MG63 (cell line): Measurements from ENCODE around the gene REEP1. TPM values are rescaled to one million over a fixed set of nuclear protein-coding genes. Genes with fewer than 3 reads are reported as not detected.
"Not testable (repeated sequence)": the region's sequence is repeated elsewhere in the genome, so short reads cannot be mapped to it uniquely, and the experiment has no call there.

Experiments used
- DNase-seq: peaks from one replicate; pipeline ENCODE4 v3.0.0-alpha.2; 2020
- H3K27me3 ChIP-seq: fragments of 250-450 bp; sonication (Bioruptor Pico); 2 replicates; pipeline ENCODE4 v1.5.1; 2020; ENCODE audit warnings: mild to moderate bottlenecking, moderate library complexity
- H3K36me3 ChIP-seq: fragments of 250-450 bp; sonication (Bioruptor Pico); 2 replicates; pipeline ENCODE4 v1.5.1; 2020; ENCODE audit warnings: mild to moderate bottlenecking, moderate library complexity
- H3K4me3 ChIP-seq: fragments of 250-450 bp; sonication (Bioruptor Pico); 2 replicates; pipeline ENCODE4 v1.5.1; 2020; ENCODE audit warnings: mild to moderate bottlenecking, moderate library complexity
- H3K9me3 ChIP-seq: fragments of 250-450 bp; sonication (Bioruptor Pico); 2 replicates; pipeline ENCODE4 v1.5.1; 2020; ENCODE audit warnings: mild to moderate bottlenecking, moderate library complexity
- total RNA-seq: library from RNA; depleted of rRNA; stranded (reverse); fragments of >200 nt; shearing (Covaris generic); gene quantifications from 2 replicates; pipeline ENCODE4 v1.2.3, GENCODE V29; 2014; ENCODE audit warnings: low replicate concordance

The REEP1 gene
- total RNA-seq, 1 experiment from 2014 or later, result 0.95 TPM

- H3K36me3 ChIP-seq, result no peaks in the 10 kb centered on the region
- no peaks in the 10 kb centered on the region for H3K27me3 ChIP-seq
- H3K9me3 ChIP-seq, result no peaks in the 10 kb centered on the region
- no peak overlapping the region for H3K4me3 ChIP-seq
- DNase-seq, result peak; percentile 47
Observed at GRCh38 chr2:86249579-86250391, 87.6 kb downstream of the REEP1 start.

DNA sequence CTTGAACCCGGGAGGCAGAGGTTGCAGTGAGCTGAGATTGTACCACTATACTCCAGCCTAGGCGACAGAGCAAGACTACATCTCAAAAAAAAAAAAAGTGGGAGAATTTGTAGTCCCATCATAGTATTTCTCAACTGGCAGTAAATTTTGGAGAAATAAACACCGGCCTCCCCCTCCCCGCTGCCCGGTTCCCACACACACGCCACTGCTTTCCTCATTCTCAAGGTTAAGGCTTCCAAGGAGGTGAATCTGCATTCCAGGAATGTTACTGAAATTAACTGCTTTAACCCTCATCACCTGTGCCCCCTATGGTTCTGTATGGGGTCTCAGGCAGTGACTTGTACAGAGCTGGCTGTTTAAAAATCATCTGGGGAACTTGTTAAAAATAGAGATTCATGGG, 88.2 kb downstream of the REEP1 start:
- H3K27me3 ChIP-seq, result no peaks in the 10 kb centered on the region
- DNase-seq, result no peak
- no peak overlapping the region for H3K4me3 ChIP-seq
- H3K9me3 ChIP-seq, result no peaks in the 10 kb centered on the region
- no peaks in the 10 kb centered on the region for H3K36me3 ChIP-seq

DNA sequence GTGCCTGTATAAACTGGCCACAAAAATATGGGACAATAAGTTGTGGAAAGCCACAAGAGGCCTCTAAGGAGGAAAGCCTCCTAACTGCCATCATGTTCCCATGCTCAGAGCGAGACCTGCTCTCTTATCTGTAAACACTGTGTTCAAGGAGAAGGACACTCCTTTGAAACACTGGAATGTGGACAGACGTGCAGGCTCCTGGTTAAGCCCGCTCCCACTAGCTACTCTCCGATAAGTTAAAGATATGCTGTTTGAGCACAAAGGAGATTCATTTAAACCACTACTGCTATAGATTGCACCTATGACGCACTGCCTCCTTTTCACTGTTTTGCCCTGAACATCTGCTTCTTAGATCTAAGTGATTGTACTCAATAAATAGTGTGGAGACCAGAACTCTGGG, 92.2 kb downstream of the REEP1 start:
- not testable (repeated sequence) for H3K36me3 ChIP-seq, H3K27me3 ChIP-seq, DNase-seq, H3K9me3 ChIP-seq, H3K4me3 ChIP-seq

GRCh38 chr2:86244781-86245180, 92.6 kb downstream of the REEP1 start:
- not testable (repeated sequence) for H3K4me3 ChIP-seq, DNase-seq, H3K36me3 ChIP-seq, H3K9me3 ChIP-seq, H3K27me3 ChIP-seq

DNA sequence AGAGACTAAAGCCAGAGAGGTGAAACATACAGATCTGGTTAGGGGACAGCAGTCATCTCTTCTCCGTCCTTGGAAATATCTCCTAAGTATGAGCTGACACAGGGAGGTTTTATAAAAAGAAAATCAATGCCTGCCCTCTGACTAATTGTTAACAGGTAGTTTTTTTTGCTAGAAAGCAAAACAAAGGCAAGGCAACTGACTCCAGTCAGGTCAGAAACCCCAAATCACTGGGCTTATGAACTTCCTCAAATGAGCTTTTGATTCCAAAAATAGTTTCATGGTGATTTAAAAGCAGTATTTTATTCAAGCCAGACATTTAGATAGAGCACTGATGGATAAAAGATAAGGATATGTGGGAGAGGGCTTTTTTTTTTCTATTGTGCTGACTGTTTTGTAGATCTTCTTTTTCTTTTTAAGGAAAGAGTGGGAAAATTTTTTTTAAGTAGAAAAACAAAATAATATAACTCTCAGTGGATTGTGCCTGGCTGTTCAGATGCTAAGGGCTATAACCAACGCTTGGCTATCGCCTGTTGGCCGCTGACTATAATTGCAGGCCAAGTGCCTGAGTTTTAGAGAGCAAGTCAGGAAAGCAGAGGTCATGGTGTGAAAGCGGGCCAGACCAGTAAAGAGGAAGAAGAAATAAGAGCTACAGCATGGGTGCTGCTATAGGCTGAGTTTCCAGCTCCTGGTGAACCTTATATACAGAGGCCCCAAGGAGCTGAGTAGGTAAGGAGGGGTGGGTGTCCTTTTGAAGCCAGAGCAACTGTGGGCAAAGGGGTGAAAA, 93.3 kb downstream of the REEP1 start:
- Histone ChIP-seq H3K4me3 (no peak overlapping the region), H3K36me3 (no peaks in the 10 kb centered on the region), H3K9me3 (no peaks in the 10 kb centered on the region), H3K27me3 (no peaks in the 10 kb centered on the region)
- DNase-seq, result no peak

DNA sequence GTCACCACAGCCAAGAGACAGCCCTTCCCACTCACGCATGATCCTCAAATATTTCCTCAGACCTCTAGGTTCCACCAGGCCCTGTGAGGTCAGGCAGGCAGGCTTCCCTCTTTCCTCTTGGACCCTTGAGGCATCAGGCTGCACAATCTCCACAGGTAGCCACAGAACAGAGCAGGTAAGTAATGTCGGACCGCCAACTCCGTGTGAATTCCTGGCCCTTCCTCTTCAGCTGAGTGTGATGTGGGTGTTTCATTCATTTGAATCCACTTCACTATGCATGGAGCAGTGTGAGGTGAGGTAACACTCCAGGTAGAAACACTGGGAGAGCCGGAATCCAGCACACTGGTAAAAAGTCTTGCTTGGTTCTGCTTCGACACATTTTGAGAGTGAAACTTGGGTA, 94.2 kb downstream of the REEP1 start:
- no peak for DNase-seq
- H3K27me3 ChIP-seq, result no peaks in the 10 kb centered on the region
- H3K9me3 ChIP-seq, result no peaks in the 10 kb centered on the region
- H3K36me3 ChIP-seq, result no peaks in the 10 kb centered on the region
- H3K4me3 ChIP-seq, result no peak overlapping the region

- Histone ChIP-seq H3K36me3 (no peaks in the 10 kb centered on the region), H3K9me3 (no peaks in the 10 kb centered on the region), H3K27me3 (no peaks in the 10 kb centered on the region), H3K4me3 (no peak overlapping the region)
- no peak for DNase-seq
Observed at GRCh38 chr2:86241611-86242010, 95.8 kb downstream of the REEP1 start.

GRCh38 chr2:86240251-86240650, 97.2 kb downstream of the REEP1 start:
- H3K9me3 ChIP-seq, result no peaks in the 10 kb centered on the region
- H3K27me3 ChIP-seq, result no peaks in the 10 kb centered on the region
- no peaks in the 10 kb centered on the region for H3K36me3 ChIP-seq
- no peak for DNase-seq
- no peak overlapping the region for H3K4me3 ChIP-seq

GRCh38 chr2:86239745-86240144, 97.7 kb downstream of the REEP1 start:
- H3K4me3 ChIP-seq, result no peak overlapping the region

DNA sequence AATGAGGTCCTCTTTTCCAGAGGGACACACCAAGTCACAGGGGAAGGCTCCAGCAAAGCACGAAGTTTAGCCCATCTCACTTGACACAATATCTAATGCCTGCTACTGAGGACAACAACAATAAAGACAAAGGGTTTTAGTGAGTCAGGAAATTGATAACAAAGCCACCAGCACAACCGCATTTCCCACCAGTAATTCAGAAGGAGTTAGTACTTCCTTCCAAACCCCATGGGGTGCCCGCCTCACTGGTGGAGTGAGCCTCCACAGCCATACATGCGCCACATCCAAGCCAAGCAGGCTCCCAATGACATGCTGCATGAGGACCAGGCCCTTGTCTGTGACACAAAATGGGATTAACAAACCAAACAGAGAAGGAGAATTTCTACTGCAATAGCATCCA, 98.1 kb downstream of the REEP1 start:
- no peak for DNase-seq
- no peak overlapping the region for H3K4me3 ChIP-seq
- H3K27me3 ChIP-seq, result no peaks in the 10 kb centered on the region
- H3K36me3 ChIP-seq, result no peaks in the 10 kb centered on the region
- H3K9me3 ChIP-seq, result no peaks in the 10 kb centered on the region

More at GRCh38 chr2:86239745-86240144, 97.7 kb downstream of the REEP1 start:
- DNase-seq, result no peak
- no peaks in the 10 kb centered on the region for H3K36me3 ChIP-seq
- no peaks in the 10 kb centered on the region for H3K27me3 ChIP-seq
- H3K9me3 ChIP-seq, result no peaks in the 10 kb centered on the region

DNA sequence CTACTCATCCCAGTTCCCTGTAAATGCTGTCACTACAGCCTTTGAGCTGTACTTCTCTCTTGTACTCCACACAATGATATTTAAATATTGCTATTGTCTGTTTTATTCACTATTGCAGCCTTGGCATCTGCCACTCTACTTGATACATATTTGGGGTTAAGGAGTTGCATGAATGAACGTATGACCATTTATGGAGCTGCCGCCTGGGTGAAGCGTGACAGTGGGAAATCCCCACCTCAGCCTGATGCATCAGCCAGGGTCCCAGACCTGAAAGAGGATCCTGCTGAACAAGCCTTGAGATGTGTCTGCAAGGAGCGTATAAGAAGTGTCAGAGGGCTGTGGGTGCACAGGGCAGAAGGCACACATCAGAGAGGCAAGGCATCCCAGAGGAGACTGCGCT, 99.1 kb downstream of the REEP1 start:
- Histone ChIP-seq H3K9me3 (no peaks in the 10 kb centered on the region), H3K4me3 (no peak overlapping the region), H3K36me3 (no peaks in the 10 kb centered on the region), H3K27me3 (no peaks in the 10 kb centered on the region)
- DNase-seq, result no peak

DNA sequence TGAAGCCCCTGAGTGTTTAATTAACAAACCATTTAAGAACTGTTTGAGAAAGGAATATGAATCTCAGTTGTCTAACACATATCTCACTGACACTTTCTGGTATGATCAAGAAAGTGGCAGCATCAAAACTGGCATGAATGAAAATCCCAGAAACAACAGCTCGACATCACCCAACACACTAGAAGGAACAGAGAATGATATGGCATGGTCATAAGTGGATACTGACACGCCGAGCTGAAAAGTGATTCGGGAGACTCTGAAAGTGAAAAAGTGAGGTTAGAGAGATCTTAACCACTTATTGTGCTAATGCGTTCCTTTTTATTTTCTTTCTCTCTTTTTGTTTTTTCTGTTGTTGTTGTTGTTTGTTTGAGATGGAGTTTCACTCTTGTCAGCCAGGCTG, 100.3 kb downstream of the REEP1 start:
- DNase-seq, result no peak
- H3K9me3 ChIP-seq, result no peaks in the 10 kb centered on the region
- H3K27me3 ChIP-seq, result no peaks in the 10 kb centered on the region
- no peak overlapping the region for H3K4me3 ChIP-seq
- no peaks in the 10 kb centered on the region for H3K36me3 ChIP-seq

DNA sequence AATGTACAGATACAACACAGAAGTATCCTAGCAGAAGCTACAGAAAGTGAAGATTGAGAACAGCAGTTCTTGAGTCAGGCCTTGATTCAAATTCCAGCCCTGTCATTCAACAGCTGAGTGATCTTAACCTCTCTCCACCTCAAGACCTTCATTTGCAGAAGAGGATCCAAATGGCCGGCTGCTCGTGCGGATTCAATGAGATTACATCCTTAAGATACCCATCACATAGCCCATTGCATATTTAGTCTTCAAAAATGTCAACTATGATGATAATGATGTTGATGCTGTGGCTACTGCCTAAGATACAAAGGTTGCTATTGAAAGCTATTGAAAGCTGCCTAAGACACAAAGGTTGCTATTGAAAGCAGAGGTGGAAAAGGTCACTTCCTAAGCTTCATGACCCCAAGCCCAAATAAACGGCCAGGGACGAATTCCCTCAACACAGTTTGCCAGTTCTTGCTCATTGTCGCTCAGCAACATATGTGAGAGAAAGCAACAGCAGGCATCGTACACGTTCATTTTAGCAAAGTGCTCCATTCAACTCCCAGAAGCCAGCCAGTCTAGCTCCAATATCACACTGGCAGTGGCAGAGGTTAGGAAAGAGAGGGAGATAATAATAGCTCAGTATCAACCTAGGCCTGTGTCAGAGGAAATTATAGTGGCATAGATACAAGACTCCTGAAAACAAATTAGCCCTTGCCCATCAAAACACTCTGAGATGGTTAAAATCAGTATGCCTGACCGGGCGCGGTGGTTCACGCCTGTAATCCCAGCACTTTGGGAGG, 102.0 kb downstream of the REEP1 start:
- Histone ChIP-seq H3K27me3 (no peaks in the 10 kb centered on the region), H3K36me3 (no peaks in the 10 kb centered on the region), H3K4me3 (no peak overlapping the region), H3K9me3 (no peaks in the 10 kb centered on the region)
- no peak for DNase-seq

DNA sequence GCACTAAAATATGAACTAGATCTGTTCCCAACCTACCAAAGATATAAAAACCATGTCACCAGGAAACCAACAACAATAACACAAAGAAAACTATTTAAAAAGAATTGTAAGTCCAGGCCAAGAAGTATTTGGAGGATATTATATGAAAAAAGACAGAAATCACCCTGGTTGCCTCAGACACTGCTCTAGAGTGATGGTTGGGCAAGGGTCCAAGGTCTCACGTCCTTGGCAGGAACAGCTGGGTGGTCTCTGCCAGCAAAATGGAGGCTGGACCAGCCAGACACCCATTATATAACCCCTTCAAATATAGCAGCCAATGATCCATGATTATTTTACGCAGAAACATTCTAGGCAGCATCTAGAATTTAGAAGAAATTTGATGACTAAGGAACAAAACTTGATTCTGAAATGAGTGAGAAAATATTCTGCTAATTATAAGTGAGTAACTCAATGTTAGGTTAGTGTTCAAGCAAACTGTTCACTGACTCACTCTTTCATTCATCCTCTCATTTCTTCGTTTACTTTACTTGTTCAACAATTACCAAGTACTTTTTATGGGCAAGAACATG, 102.8 kb downstream of the REEP1 start:
- Histone ChIP-seq H3K36me3 (no peaks in the 10 kb centered on the region), H3K4me3 (no peak overlapping the region), H3K27me3 (no peaks in the 10 kb centered on the region), H3K9me3 (no peaks in the 10 kb centered on the region)
- DNase-seq, result no peak

- Histone ChIP-seq H3K36me3 (no peaks in the 10 kb centered on the region), H3K4me3 (no peak overlapping the region), H3K27me3 (no peaks in the 10 kb centered on the region), H3K9me3 (no peaks in the 10 kb centered on the region)
- no peak for DNase-seq
Observed at GRCh38 chr2:86233436-86233835, 104.0 kb downstream of the REEP1 start.

DNA sequence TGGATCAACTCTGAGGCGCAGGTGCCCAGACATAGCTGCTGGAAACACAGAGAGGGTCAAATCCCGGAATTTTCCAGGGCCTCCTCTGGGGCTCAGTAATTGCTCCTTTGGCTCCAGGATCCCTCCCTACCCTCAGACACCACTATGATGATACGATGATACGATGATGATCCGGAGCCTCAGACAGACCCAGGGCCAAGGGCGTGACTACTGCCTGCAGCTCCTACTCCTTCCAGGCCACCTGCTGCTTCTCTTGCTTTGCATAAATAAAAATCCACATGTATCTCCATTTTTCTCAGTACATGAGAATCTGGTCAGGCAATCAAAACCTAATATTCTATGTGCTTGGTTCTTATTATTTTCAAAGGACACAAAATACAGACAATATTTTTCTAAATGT, 104.5 kb downstream of the REEP1 start:
- H3K4me3 ChIP-seq, result no peak overlapping the region
- H3K27me3 ChIP-seq, result no peaks in the 10 kb centered on the region
- no peaks in the 10 kb centered on the region for H3K36me3 ChIP-seq
- no peaks in the 10 kb centered on the region for H3K9me3 ChIP-seq
- no peak for DNase-seq

GRCh38 chr2:86232373-86232784, 105.0 kb downstream of the REEP1 start:
- Histone ChIP-seq H3K36me3 (no peaks in the 10 kb centered on the region), H3K27me3 (no peaks in the 10 kb centered on the region), H3K9me3 (no peaks in the 10 kb centered on the region), H3K4me3 (no peak overlapping the region)
- DNase-seq, result no peak
